Neural cell (in vitro differentiated cells): ENCODE data around the gene IFT122. TPM values are rescaled to one million over a fixed set of nuclear protein-coding genes. Genes with fewer than 3 reads are reported as not detected.

ENCODE experiments used
- H2AFZ ChIP-seq: fragments of 200-600, 300-800 bp; sonication (generic), shearing (Covaris generic); 2 replicates; pipeline ENCODE4 v1.6.0; 2014; ENCODE audit warnings: low read depth, mild to moderate bottlenecking, antibody characterized with exemption, low read length, moderate library complexity
- H3F3A ChIP-seq: fragments of 200-600 bp; shearing (Covaris generic); 2 replicates; pipeline ENCODE4 v1.6.1; 2016; ENCODE audit warnings: mild to moderate bottlenecking, moderate library complexity, mixed read lengths, antibody characterized with exemption, low read length; ENCODE audit not compliant: insufficient read depth, poor library complexity, severe bottlenecking
- H3K27ac ChIP-seq: fragments of 200-600, 300-800 bp; sonication (generic), shearing (Covaris generic); 2 replicates; pipeline ENCODE4 v1.5.1; 2014; ENCODE audit warnings: mild to moderate bottlenecking, low read length, moderate library complexity
- H3K27me3 ChIP-seq: fragments of 300-800, 200-600 bp; sonication (generic), shearing (Covaris generic); 2 replicates; pipeline ENCODE4 v1.6.0; 2014; ENCODE audit warnings: mild to moderate bottlenecking, low read depth, low read length, moderate library complexity; ENCODE audit not compliant: insufficient read depth
- H3K36me3 ChIP-seq: fragments of 300-800, 200-600 bp; sonication (generic), shearing (Covaris generic); 2 replicates; pipeline ENCODE4 v1.5.1; 2014; ENCODE audit warnings: mild to moderate bottlenecking, antibody characterized with exemption, low read length, moderate library complexity; ENCODE audit not compliant: insufficient read depth
- H3K4me2 ChIP-seq: fragments of 300-800, 200-600 bp; sonication (generic), shearing (Covaris generic); 2 replicates; pipeline ENCODE4 v1.6.0; 2014; ENCODE audit warnings: mild to moderate bottlenecking, low read length
- H3K4me3 ChIP-seq: fragments of 300-800, 200-600 bp; sonication (generic), shearing (Covaris generic); 2 replicates; pipeline ENCODE4 v1.5.1; 2014; ENCODE audit warnings: mild to moderate bottlenecking, low read length, moderate library complexity
- H3K79me2 ChIP-seq: fragments of 200-600 bp; shearing (Covaris generic); replicated peaks from 2 replicates; pipeline ENCODE4 v1.6.0; 2014; ENCODE audit warnings: mild to moderate bottlenecking, low read length, moderate library complexity; ENCODE audit not compliant: insufficient read depth
- H3K9ac ChIP-seq: fragments of 300-800, 200-600 bp; sonication (generic), shearing (Covaris generic); 2 replicates; pipeline ENCODE4 v1.6.1; 2016; ENCODE audit warnings: mild to moderate bottlenecking, low read length, mixed read lengths
- H3K9me2 ChIP-seq: fragments of 200-600 bp; shearing (Covaris generic); 2 replicates; pipeline ENCODE4 v1.6.1; 2016; ENCODE audit warnings: mild to moderate bottlenecking, low read length, mixed read lengths; ENCODE audit not compliant: insufficient read depth
- H3K9me3 ChIP-seq: fragments of 200-600, 300-800 bp; sonication (generic), shearing (Covaris generic); 2 replicates; pipeline ENCODE4 v1.6.1; 2016; ENCODE audit warnings: mild to moderate bottlenecking, mixed run types, low read length, moderate library complexity, mixed read lengths
- H4K20me1 ChIP-seq: fragments of 200-600 bp; shearing (Covaris generic); 2 replicates; pipeline ENCODE4 v1.6.1; 2016; ENCODE audit warnings: mild to moderate bottlenecking, mixed run types; ENCODE audit not compliant: insufficient read depth
- EP300 ChIP-seq: fragments of 450-650 bp; conservative IDR thresholded peaks from 2 replicates; pipeline ENCODE4 v1.6.1; 2014; ENCODE audit warnings: antibody characterized with exemption, mild to moderate bottlenecking, moderate library complexity; ENCODE audit not compliant: poor library complexity, severe bottlenecking
- EZH2 ChIP-seq: fragments of 200-600, 300-800 bp; shearing (Covaris generic), sonication (generic); IDR thresholded peaks from 2 replicates; pipeline ENCODE4 v1.6.1; 2014; ENCODE audit warnings: antibody characterized with exemption, low read length, borderline replicate concordance, mild to moderate bottlenecking; ENCODE audit not compliant: insufficient read depth, poor library complexity, severe bottlenecking
- MXI1 ChIP-seq: fragments of 450-650 bp; conservative IDR thresholded peaks from 2 replicates; pipeline ENCODE4 v1.6.1; 2014; ENCODE audit warnings: antibody characterized with exemption, mild to moderate bottlenecking; ENCODE audit not compliant: poor library complexity, severe bottlenecking
- POLR2AphosphoS5 ChIP-seq: IDR thresholded peaks from 2 replicates; pipeline ENCODE4 v1.6.1; 2012
- RAD21 ChIP-seq: fragments of 450-650 bp; conservative IDR thresholded peaks from 2 replicates; pipeline ENCODE4 v1.6.1; 2014; ENCODE audit warnings: antibody characterized with exemption, mild to moderate bottlenecking, moderate library complexity
- REST ChIP-seq: IDR thresholded peaks from 2 replicates; pipeline ENCODE4 v1.6.1; 2012; ENCODE audit warnings: borderline replicate concordance
- SMC3 ChIP-seq: fragments of 450-650 bp; conservative IDR thresholded peaks from 2 replicates; pipeline ENCODE4 v1.6.1; 2014; ENCODE audit warnings: antibody characterized with exemption, mild to moderate bottlenecking, moderate library complexity; ENCODE audit not compliant: poor library complexity
- TAF1 ChIP-seq: IDR thresholded peaks from 2 replicates; pipeline ENCODE4 v1.6.1; 2012; ENCODE audit warnings: low read depth
- polyA plus RNA-seq: library from polyadenylated mRNA; depleted of rRNA; stranded (reverse); fragments of >200 nt; gene quantifications from 2 replicates; pipeline ENCODE4 v1.2.3, GENCODE V29; 2014
- TF ChIP-seq, protein P1 (sequence below): fragments of 450-650 bp; IDR thresholded peaks from 2 replicates; pipeline ENCODE4 v1.5.1; 2014; ENCODE audit warnings: antibody characterized with exemption, mild to moderate bottlenecking, moderate library complexity; ENCODE audit not compliant: poor library complexity, severe bottlenecking

Gene IFT122
- polyA plus RNA-seq, 1 donor from 2014 or later = 28.3 TPM

DNA sequence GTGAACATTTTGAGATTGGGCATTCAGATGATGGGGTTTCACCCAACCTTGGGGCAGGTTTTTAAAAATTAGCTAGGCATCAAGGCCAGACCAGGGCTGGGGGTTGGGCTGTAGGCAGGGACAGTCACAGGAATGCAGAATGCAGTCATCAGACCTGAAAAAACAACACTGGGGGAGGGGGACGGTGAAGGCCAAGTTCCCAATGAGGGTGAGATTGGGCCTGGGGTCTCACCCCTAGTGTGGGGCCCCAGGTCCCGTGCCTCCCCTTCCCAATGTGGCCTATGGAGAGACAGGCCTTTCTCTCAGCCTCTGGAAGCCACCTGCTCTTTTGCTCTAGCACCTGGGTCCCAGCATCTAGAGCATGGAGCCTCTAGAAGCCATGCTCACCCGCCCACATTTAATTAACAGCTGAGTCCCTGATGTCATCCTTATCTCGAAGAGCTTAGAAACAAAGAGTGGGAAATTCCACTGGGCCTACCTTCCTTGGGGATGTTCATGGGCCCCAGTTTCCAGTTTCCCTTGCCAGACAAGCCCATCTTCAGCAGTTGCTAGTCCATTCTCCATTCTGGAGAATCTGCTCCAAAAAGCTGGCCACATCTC, 94.5 kb downstream of the IFT122 start:
- Histone ChIP-seq H3K27me3 (no peaks in the 10 kb centered on the region), H3K4me2 (no peak overlapping the region), H4K20me1 (no peaks in the 10 kb centered on the region), H3K27ac (no peak overlapping the region), H3K4me3 (no peak overlapping the region), H3K36me3 (no peaks in the 10 kb centered on the region), H3F3A (no peaks in the 10 kb centered on the region), H3K9me2 (no peaks in the 10 kb centered on the region), H2AFZ (no peak overlapping the region), H3K79me2 (no peaks in the 10 kb centered on the region), H3K9ac (no peak overlapping the region), H3K9me3 (no peaks in the 10 kb centered on the region)
- TF ChIP-seq EZH2 (no peak), TAF1 (no peak), POLR2AphosphoS5 (no peak), MXI1 (no peak), RAD21 (no peak), EP300 (no peak), REST (no peak), SMC3 (no peak)
- TF ChIP-seq, protein P1, sequence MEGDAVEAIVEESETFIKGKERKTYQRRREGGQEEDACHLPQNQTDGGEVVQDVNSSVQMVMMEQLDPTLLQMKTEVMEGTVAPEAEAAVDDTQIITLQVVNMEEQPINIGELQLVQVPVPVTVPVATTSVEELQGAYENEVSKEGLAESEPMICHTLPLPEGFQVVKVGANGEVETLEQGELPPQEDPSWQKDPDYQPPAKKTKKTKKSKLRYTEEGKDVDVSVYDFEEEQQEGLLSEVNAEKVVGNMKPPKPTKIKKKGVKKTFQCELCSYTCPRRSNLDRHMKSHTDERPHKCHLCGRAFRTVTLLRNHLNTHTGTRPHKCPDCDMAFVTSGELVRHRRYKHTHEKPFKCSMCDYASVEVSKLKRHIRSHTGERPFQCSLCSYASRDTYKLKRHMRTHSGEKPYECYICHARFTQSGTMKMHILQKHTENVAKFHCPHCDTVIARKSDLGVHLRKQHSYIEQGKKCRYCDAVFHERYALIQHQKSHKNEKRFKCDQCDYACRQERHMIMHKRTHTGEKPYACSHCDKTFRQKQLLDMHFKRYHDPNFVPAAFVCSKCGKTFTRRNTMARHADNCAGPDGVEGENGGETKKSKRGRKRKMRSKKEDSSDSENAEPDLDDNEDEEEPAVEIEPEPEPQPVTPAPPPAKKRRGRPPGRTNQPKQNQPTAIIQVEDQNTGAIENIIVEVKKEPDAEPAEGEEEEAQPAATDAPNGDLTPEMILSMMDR = no peak

GRCh38 chr3:129535075-129535474, 95.1 kb downstream of the IFT122 start:
- Histone ChIP-seq H3K79me2 (no peaks in the 10 kb centered on the region), H3K4me2 (no peak overlapping the region), H2AFZ (no peak overlapping the region)

More at GRCh38 chr3:129535075-129535474, 95.1 kb downstream of the IFT122 start:
- no peaks in the 10 kb centered on the region for H3K27me3 ChIP-seq
- H3K9me3 ChIP-seq = no peaks in the 10 kb centered on the region
- TF ChIP-seq POLR2AphosphoS5 (no peak), EZH2 (no peak), RAD21 (no peak), MXI1 (no peak), SMC3 (no peak), REST (no peak), EP300 (no peak), TAF1 (no peak)
- TF ChIP-seq, protein P1 = no peak
- no peaks in the 10 kb centered on the region for H3K36me3 ChIP-seq
- H4K20me1 ChIP-seq = no peaks in the 10 kb centered on the region
- no peak overlapping the region for H3K4me3 ChIP-seq
- no peak overlapping the region for H3K9ac ChIP-seq
- H3K27ac ChIP-seq = no peak overlapping the region
- no peaks in the 10 kb centered on the region for H3F3A ChIP-seq
- no peaks in the 10 kb centered on the region for H3K9me2 ChIP-seq
